HG03442 (cell line): ENCODE data around the gene IQCC.

Experiments
- ATAC-seq: cut with Tn5 transposase; IDR thresholded peaks from one replicate; pipeline ENCODE4 v1.9.1; 2021; ENCODE audit warnings: mild to moderate bottlenecking, moderate library complexity; ENCODE audit not compliant: unreplicated experiment

Gene IQCC

DNA sequence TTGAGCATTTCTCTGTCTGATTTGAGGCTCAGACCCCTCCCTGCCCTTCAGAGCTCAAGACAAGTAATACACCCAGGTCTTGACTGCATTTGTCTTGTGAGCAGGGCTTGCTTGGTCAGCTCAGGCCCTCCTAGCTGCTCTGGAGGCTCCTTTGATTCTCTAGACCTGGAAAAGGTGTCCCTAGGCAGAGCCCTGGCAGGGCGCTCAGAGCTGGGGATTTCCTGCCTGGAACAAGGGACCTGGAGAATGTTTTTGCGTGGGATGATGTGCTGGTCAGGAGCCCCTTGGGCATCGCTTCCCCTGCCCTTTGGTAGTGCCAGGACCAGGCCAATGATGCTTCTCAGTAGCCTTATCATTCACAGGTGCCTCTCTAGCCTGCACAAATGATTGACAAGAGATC, 9.9 kb upstream of the IQCC start:
- ATAC-seq, result no peak

DNA sequence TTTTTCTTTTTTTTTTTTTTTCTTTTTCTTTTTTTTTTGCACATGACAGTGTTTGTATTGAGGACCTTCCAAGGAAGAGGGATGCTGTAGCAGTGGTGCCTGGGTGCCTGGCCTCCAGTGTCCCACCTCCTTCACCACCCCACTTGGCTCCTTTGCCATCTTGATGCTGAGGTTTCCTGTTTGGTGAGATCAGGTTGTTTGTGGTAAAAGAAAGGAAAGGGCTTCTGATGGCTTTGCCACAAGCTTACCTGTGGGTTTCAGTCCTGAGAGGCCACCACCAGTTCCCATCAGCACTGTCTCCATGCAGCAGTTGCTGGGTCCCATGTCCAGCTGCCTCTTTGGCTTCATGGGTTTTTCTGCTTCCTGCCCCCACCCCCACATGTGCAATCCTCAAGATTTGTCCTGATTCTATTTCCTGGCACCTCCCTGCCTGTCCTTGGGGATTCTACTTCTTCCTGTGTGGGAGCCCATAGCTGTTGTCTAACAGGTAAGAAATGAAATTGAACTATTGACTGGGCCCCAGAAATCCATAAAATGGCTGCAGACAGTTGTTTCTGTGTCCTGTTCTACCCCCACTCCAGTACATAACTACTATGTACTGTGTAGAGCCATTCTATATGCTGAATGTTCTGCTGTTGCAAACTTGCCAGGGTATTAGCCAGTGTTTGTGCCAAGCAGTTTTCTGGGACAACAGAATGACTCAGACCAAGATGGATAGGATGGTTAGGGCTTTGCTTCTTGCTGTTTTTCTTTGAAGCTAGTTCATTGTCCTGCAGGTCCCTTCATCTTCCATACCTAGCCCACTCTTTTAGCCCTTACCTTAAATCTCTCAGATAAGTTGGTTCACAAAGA, 9.3 kb upstream of the IQCC start:
- ATAC-seq, result no peak

DNA sequence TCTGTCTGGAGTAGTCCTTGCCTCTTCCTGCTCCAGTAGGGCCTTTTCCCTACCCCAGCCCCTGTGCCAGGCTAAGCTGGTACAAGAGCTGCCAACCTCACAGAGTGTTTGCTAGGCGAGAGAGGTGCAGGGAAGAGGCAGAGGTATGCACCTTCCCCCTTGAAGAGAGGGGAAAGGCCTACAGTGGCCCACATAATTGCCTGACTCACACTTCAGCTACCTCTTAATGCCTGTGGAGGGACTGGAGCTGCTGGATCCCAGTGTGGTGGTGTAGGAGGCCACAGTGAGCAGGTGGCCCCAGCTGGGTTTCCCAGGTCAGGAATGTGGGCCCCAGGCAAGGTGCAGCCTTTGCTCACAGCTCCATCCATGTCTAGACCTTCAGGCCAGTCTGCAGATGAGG, 8.4 kb upstream of the IQCC start:
- ATAC-seq, result no peak

DNA sequence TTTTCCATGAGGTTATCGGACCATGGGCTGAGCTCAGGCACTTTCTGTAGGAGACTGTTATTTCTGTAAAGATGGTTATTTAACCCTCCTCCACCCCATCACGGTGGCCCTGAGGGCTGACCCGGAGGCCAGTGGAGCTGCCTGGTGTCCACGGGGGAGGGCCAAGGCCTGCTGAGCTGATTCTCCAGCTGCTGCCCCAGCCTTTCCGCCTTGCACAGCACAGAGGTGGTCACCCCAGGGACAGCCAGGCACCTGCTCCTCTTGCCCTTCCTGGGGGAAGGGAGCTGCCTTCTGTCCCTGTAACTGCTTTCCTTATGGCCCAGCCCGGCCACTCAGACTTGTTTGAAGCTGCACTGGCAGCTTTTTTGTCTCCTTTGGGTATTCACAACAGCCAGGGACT, 7.6 kb upstream of the IQCC start:
- ATAC-seq, result no peak

DNA sequence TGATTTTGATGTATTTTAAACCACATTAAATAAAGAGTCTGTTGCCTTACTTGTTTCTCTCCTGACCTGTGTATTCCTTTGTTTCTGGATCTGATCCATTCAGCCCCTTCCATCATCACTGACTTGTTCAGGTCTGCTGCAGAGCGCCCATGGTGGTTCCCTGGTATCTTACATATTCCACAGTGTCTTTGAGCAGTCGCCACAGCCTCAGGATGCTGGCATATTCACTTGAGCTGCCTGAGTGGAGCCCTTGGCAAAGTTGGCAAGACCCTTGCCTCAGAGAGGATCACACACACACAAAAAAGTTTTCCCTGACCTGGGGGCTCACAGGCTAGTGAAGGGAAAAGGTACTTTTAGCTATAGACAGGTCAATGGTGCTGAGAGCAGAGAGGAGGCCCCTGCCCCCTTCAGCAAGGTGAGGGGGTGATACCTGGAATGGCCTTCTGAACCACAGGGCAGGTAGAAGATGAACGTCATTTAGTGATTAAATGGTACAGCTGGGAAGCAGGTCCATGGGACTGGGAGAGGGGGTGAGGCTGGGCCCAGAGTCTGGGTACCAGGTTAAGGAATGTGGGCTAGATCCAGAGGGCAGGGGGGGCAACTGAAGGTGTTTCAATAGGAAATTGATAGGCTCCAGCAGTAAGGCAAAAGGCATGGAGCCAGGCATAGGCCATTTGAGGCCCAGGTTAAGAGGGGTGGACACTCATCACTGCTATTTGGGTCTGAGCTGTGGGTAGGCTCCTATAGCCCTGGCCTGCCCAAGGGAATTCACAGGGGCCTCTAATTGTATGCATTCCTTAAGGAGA, 7.0 kb upstream of the IQCC start:
- ATAC-seq, result no peak

DNA sequence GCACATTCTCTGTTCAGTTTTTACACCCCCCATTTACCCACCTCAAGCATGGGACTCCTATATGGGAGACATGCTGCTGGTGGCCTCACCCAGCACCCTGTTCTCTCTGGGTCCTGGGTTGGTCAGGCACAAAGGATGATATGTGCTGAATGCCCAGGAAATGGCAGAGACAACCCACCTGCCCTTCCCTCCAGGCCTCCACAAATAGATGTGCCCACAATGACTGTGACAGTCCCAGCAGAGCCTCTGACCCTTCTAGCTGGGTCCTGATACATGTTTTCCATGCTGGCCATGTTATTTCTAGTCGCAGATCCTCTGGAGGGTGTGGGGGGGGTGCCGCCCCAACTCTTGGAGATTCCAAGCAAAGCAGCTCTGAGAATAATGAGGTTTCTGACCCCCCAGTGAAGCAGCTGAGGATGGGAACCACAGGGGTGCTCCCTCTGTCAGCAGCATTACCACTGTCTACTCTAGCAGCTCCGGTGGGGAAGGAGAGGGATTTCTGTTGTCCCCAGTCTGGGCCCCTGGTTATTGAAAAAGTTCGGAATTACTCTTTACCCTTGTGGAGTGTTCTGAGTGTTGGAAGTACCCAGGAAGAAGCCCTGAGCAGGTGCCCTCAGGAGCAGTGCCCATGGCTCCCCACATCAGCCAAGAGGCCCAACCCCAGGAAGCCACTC, 6.3 kb upstream of the IQCC start:
- ATAC-seq, result no peak

DNA sequence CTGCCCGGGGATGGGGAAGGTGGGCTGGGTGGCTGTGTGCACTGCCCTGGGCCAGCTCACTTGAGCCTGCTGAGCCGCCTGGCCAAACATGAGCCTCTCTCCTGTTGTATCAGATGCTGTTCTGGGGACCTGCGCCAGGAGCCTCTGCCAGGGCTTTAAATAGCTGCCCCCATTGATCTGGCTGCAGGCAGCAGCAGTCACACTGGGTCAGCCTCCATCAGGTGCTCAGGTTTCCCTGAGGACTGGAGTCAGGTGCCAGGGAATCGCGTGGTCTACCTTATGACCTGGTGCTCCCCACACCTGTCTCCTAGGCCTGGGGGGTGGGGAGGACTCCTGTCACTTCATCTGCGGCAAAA, 5.8 kb upstream of the IQCC start:
- ATAC-seq, result no peak

DNA sequence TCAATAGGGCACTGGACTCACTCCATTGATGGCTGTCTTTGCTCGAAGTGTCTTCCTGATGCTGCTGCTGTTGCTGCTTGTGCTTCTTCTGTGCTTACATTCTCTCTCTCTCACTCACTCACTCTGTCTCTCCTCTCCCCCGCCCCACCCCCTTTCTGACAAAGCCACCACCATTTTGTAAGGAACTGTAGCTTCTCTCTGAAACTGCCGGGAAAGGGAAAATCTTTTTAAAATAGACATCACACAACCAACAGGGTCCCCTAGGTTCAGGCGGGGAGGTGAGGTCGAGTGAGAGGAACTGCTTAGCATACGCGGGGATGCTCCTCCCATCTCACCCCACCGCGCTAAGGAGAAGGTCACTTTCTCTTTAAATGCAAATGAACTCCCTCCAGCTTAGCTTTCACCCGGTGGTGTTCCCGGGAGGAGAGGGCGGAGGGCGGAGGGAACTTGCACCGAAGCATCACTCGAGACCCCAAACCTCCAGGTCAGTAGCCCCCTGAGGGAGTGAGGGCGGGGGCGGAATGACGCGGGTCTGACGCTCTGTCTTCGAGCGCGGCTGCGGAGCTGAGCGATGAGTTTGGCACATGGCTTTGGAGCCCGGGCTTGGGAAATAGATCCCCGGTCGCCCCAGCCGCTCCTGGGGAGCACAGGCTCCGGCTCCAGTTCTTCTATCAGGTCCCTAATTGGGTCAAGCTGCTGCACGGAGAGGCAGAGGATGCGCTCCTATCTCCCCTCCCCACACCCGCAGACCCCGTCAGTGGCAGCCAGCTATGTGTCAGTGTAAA, 5.1 kb upstream of the IQCC start, which contains the start of gene CCDC28B:
TSS of gene CCDC28B (plus strand) at position 370 of the 785 bp plus-strand sequence. CDS start 1,341 bp downstream, outside the sequence.
- ATAC-seq, result no peak

DNA sequence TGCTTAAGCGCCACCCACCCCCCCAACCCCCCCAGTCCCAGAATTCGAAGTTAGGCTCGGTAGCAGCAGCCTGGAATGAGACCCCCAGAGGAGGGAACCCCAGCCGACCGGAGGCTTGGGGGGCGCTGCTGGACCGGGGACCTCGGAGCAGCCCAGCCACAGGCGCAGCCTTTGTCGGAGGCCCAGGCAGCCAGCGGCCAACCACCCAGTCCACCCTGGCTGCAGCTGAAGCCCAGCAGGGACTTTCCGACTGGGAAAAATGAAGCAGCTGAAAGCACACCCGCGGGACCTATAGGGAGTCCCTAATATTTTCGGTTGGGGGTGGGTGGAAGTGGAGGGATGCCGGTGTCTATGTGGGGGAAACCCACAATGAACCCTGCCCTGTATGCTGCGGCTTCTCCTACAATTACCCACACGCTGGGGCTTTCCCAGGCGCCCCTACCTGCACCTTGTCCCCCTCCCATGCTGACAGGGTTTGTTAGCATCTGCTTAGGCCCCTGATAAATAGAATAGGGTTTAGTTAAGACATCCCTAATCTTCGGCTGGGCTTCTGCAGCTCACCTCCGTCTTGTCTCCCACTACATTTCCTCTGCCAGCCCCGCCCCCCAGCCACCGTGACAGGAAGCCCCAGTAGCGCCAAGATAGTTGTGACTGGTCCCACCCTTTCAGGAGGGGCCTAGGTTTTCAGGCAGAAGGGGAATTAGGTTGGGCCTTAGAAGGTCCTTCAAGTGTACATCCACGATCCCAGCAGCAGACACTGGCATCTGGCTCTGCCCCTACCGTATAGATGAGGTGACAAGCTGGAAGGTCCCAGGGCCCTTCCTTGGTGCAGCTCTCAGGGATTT, 4.2 kb upstream of the IQCC start:
- no peak for ATAC-seq

DNA sequence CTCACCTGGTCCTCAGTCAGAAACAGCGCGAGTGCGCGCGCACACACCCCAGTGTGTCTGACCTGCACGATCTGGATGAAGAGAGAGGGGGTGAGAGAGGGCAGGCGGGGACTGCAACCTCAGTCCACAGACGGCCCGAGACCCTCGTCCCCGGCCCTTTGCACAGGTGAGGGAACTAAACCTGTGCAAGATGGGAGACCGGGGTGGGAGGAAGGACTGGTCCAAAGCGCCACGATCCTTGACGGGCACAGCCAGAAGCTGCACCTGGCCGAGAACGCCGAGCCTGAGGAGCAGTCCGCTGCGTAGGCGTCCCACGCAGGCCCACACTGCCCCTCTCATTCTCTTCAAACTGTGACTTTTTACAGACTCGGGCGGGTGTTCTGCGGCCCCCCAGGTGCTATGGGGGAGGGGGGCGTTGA, 519 bp upstream of the IQCC start:
- no peak for ATAC-seq

DNA sequence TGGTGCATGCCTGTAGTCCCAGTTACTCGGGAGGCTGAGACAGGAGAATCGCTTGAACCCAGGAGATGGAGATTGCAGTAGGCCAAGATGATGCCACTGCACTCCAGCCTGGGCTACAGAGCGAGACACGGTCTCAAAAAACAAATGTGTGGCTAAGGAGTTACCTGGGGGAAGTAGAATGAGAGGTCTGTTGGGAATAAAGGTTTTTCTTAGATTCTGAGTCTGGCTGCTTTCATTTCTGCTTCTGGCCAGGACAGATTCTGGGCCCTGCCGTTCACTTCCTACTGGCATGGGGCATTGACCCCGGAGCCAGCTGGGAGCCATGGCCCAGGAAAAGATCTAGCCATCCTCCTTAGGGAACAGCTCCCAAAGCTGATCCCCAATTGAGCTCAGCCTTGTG, 3.0 kb downstream of the IQCC start:
- ATAC-seq, result no peak

DNA sequence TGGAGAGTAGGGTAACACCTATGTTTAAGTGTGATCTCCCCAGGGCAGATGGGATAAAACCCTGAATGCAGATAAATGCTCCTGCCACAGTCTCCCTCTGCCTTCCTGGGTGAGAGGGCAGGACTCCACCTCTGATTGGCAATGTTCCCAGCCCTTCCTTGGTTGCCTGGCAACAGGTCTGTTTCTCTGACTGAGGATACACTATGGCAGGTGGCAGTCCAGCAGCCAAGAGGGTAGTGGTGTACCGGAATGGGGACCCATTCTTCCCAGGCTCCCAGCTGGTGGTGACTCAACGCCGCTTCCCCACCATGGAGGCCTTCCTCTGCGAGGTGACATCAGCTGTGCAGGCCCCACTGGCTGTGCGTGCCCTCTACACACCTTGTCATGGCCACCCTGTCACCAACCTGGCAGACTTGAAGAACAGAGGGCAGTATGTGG, 3.4 kb downstream of the IQCC start, which contains the start of gene DCDC2B:
TSS of gene DCDC2B (plus strand) at position 199 of the 438 bp plus-strand sequence. CDS start at position 204, 5 bp downstream.
- no peak for ATAC-seq

DNA sequence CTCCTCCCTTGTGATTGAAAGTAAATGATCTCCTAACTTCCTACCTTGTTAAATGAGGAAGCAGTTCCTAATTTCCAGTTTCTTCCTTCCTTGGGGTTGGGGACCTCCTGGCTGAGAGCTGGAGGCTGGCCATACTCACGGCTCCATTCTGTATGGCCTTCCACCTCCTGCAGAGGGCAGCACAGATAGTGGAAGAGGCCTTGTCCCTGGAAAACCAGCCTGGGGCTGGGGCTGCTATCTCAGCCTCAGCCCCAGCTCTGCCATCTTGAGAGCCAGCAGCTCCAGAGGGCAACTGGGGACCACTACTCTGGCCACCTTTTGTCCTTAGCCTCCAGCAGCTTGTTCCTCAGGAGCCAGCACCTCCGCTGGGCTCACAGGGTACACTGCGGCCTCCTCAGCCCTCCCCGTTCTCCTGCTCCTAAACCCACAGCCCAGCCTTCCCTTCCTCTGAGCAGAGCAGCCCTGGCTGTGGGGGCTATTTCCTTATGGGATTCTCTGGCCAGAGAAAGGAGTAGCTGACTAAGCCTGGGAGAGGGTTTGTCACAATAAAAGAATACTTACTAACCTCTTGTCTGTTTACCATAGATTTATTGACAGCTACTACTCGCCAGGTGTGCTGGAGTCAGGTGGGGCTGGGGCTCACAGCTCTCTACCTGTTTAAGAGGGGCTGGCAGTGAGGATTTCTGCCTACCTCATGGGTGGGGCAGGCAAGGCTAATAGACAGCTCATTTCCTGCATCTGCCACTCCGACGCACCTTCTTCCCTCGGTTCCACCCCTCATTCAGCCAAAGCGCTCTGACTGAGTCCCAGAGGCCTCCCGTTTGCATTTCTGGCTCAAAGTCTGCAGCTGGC, 10.4 kb downstream of the IQCC start:
- no peak for ATAC-seq

DNA sequence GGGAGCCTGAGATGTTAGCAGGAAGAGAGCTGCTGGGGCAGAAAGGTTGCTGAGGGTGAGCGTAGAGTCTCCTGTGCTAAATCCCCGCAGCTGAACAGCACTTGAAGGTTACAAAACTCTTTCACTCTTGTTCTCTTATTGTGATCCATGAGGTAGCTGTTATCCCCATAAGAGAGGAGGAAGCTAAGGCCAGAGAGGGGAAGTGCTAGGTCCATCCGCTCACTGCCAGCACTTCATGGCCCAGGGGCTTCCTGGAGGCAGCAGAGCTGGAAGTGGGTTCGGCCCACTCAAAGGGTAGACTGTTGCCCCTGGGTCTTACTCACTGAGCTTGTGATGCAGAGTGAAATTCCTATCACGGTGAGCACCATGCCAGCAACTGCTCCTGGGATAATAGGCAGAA, 11.1 kb downstream of the IQCC start:
- no peak for ATAC-seq

DNA sequence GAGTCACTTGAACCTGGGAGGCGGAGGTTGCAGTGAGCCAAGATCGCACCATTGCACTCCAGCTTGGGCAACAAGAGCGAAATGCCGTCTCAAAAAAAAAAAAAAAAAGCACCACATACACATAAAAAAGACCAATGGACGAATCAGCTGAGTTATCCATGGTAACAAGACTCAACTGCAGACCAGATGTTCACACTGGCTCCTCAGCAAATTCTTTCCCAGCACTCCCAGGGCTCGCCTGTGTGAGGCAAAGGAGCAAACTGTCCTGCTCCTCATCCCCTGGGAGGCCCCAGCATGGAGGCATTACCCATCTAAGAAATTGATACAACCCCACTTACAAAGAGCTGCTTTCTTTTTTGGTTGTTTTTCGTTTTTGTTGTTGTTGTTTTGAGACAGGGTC, 13.6 kb downstream of the IQCC start:
- no peak for ATAC-seq

DNA sequence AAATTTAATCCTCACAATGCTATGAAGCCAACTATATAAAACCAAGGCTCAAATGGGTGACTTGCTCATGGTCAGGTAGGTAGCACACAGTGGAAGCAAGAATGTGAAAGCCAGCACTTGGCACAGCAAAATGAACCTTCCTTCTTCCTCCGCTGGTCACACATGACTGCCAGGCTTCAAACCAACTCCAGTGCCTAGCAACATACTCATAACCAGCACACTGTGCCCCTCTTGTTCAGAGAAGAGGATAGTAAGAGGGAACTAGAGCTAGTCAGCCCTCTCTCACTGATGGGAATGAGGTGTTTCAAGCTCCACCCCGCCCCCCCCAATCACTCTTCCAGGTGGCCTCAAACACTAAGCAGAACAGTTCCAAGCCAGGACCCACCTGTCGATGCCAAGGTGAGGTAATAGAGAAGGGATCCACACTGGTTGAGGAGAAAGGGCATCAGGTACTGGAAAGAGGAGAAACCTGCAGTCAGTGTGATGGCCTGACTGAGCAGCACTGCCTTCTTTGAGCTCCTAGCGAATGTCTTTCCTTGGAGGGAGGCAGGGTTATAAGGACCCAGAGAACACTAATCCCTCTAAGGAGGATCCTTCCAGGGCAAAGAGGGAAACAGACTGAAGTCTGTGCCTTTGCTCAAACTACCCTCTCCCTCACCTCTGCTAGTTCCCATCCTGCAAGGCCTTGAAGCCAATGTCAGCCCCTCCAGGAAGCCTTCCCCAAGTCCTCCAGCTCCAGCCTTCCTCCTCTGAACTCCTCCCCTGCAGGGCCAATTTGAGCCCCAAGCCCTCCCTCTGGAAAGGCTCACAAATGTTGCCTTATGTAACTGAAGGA, 15.5 kb downstream of the IQCC start:
- ATAC-seq, result no peak

DNA sequence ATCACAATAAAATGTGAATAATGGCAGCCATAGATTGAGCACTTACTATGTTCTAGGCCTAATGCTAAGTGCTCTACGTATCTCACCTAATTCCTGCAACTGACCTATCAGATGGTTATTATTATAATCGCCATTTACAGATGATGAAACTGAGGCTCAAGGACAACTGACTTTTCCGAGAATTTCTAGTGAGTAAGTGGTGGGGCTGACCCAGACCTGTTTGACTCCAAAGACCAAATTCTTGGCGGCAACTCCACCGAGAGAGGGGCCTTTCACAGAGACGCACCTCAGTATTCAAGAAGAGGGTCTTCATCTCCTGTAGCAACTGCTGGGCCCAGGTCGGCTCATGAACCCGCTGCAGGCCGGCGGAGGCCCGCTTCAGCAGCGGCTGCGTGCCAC, 16.1 kb downstream of the IQCC start:
- no peak for ATAC-seq
